GM23338 (cell line): Measurements from ENCODE around the gene NPC2. TPM values are rescaled to one million over a fixed set of nuclear protein-coding genes. Genes with fewer than 3 reads are reported as not detected.

ENCODE experiments used
- ATAC-seq: fragments of 200-7000 bp; cut with Tn5 transposase; 3 replicates; pipeline ENCODE4 v1.9.1; 2020
- DNase-seq: peaks from one replicate; pipeline ENCODE4 v3.0.0-alpha.2; 2015; ENCODE audit warnings: low spot score
- H2AFZ ChIP-seq: fragments of 200-600 bp; sonication (generic); 2 replicates; pipeline ENCODE4 v1.8.0; 2016; ENCODE audit warnings: antibody characterized with exemption, mild to moderate bottlenecking, moderate library complexity
- H3F3A ChIP-seq: fragments of 200-600 bp; sonication (generic); replicated peaks from 2 replicates; pipeline ENCODE4 v1.8.0; 2017; ENCODE audit warnings: antibody characterized with exemption, mixed run types, low read depth
- H3K27ac ChIP-seq: fragments of 200-600 bp; sonication (generic); 2 replicates; pipeline ENCODE4 v1.6.1; 2016; ENCODE audit warnings: low read depth
- H3K27me3 ChIP-seq: fragments of 200-600 bp; sonication (generic); 2 replicates; pipeline ENCODE4 v1.8.0; 2016; ENCODE audit warnings: mild to moderate bottlenecking, mixed run types, moderate library complexity; ENCODE audit not compliant: insufficient read depth
- H3K36me3 ChIP-seq: fragments of 200-600 bp; sonication (generic); 2 replicates; pipeline ENCODE4 v1.8.0; 2016; ENCODE audit warnings: mild to moderate bottlenecking; ENCODE audit not compliant: insufficient read depth
- H3K4me1 ChIP-seq: fragments of 200-600 bp; sonication (generic); 2 replicates; pipeline ENCODE4 v1.8.0; 2016; ENCODE audit warnings: mild to moderate bottlenecking, moderate library complexity; ENCODE audit not compliant: insufficient read depth
- H3K4me2 ChIP-seq: fragments of 200-600 bp; sonication (generic); 2 replicates; pipeline ENCODE4 v1.7.1; 2017; ENCODE audit warnings: mixed run types
- H3K4me3 ChIP-seq: fragments of 200-600 bp; sonication (generic); 2 replicates; pipeline ENCODE4 v1.6.1; 2016; ENCODE audit warnings: mixed run types
- H3K79me2 ChIP-seq: fragments of 200-600 bp; sonication (generic); replicated peaks from 2 replicates; pipeline ENCODE4 v1.8.0; 2017; ENCODE audit warnings: mild to moderate bottlenecking; ENCODE audit not compliant: insufficient read depth
- H3K9me2 ChIP-seq: fragments of 200-600 bp; sonication (generic); 2 replicates; pipeline ENCODE4 v1.8.0; 2017; ENCODE audit not compliant: insufficient read depth
- H4K20me1 ChIP-seq: fragments of 200-600 bp; sonication (generic); replicated peaks from 2 replicates; pipeline ENCODE4 v1.8.0; 2017; ENCODE audit warnings: mild to moderate bottlenecking; ENCODE audit not compliant: insufficient read depth
- H3K27ac Mint-ChIP-seq: 2 replicates; pipeline ENCODE4 v1.8.0; 2020; ENCODE audit warnings: inconsistent platforms, mild to moderate bottlenecking, moderate library complexity, mixed read lengths
- H3K27me3 Mint-ChIP-seq: 3 replicates; pipeline ENCODE4 v1.8.0; 2022; ENCODE audit warnings: low read depth, mild to moderate bottlenecking, moderate library complexity, mixed read lengths, inconsistent platforms; ENCODE audit not compliant: insufficient read depth, poor library complexity
- H3K36me3 Mint-ChIP-seq: 3 replicates; pipeline ENCODE4 v1.8.0; 2021; ENCODE audit warnings: low read depth, mild to moderate bottlenecking, inconsistent platforms, moderate library complexity, mixed read lengths
- H3K4me1 Mint-ChIP-seq: 3 replicates; pipeline ENCODE4 v1.8.0; 2020; ENCODE audit warnings: mild to moderate bottlenecking, inconsistent platforms, mixed read lengths
- H3K4me3 Mint-ChIP-seq: 3 replicates; pipeline ENCODE4 v1.8.0; 2021; ENCODE audit warnings: moderate library complexity, mild to moderate bottlenecking, inconsistent platforms, mixed read lengths
- H3K9me3 Mint-ChIP-seq: 3 replicates; pipeline ENCODE4 v1.8.0; 2020; ENCODE audit warnings: moderate library complexity, mild to moderate bottlenecking, inconsistent platforms, mixed read lengths
- JUNB ChIP-seq: IDR thresholded peaks from one replicate; pipeline ENCODE4 v1.6.1; 2016; ENCODE audit warnings: antibody characterized with exemption; ENCODE audit not compliant: unreplicated experiment
- polyA plus RNA-seq: library from polyadenylated mRNA; unstranded; fragments of >200 nt; fragmentation: Nextera tagmentation; extraction: Ambion mirVana; gene quantifications from 2 replicates; pipeline ENCODE4 v1.2.1, GENCODE V29; 2016
- total RNA-seq: library from RNA; depleted of rRNA; stranded (reverse); fragments of >200 nt; shearing (Covaris generic); gene quantifications from 2 replicates; pipeline ENCODE4 v1.2.3, GENCODE V29; 2014
- TF ChIP-seq, protein P1 (sequence below): IDR thresholded peaks from one replicate; pipeline ENCODE4 v1.6.1; 2018; ENCODE audit warnings: antibody characterized with exemption; ENCODE audit not compliant: unreplicated experiment
- TF ChIP-seq, protein P2 (sequence below): fragments of 250-450 bp; sonication (Bioruptor Pico); IDR thresholded peaks from 2 replicates; pipeline ENCODE4 v1.5.0; 2020; ENCODE audit warnings: mild to moderate bottlenecking, moderate library complexity

NPC2 gene
- total and polyA plus RNA-seq, 2 experiments from 2014 or later, result 287 to 344 TPM

DNA sequence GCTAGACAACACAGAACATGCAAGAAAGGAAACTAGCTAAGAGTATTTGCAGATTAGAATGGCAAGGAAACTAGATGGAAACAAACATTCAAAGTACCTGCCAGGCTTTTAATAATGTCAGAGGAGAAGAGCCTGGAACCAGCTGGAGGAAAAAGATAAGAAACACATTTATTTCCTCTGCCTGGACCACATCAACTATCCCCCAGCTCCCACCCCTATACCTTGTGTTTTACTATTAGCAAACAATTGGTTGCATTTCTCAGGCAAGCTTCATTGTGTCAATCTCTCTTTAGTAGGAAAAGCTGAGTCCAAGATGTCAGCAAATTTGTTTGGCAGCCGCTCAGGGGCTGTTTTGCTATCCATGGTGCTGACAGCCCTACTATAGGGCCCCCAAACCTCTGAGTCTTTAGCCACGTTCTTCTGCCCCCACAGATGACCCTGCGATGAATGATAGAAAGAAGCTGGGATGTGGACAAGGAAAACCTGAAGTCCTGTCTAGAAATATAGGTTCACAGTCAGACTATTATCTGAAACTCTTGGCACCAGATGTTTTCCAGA, 55.5 kb downstream of the NPC2 start:
- H3K4me1 Mint-ChIP-seq, result peaks cover 30% of the 10 kb centered on the region
- H3K36me3 ChIP-seq, result no peaks in the 10 kb centered on the region
- no peaks in the 10 kb centered on the region for H3K79me2 ChIP-seq
- no peaks in the 10 kb centered on the region for H4K20me1 ChIP-seq
- peaks cover 14% of the 10 kb centered on the region for H3K4me1 ChIP-seq
- no peaks in the 10 kb centered on the region for H3K9me3 Mint-ChIP-seq
- H2AFZ ChIP-seq, result no peak overlapping the region
- no peaks in the 10 kb centered on the region for H3K36me3 Mint-ChIP-seq
- no peaks in the 10 kb centered on the region for H3K27me3 ChIP-seq
- no peak overlapping the region for H3K27ac Mint-ChIP-seq
- no peaks in the 10 kb centered on the region for H3K9me2 ChIP-seq
- peak overlapping the region; percentile 46; the same call in 1 of the 2 replicates for H3K27ac ChIP-seq
- DNase-seq (peak; percentile 69), ATAC-seq (peak; percentile 87)
- H3K4me2 ChIP-seq, result peak overlapping the region; percentile 11; the same call in 1 of the 2 replicates
- peaks cover 3% of the 10 kb centered on the region for H3K27me3 Mint-ChIP-seq
- TF ChIP-seq JUNB, result no peak
- TF ChIP-seq, protein P1, sequence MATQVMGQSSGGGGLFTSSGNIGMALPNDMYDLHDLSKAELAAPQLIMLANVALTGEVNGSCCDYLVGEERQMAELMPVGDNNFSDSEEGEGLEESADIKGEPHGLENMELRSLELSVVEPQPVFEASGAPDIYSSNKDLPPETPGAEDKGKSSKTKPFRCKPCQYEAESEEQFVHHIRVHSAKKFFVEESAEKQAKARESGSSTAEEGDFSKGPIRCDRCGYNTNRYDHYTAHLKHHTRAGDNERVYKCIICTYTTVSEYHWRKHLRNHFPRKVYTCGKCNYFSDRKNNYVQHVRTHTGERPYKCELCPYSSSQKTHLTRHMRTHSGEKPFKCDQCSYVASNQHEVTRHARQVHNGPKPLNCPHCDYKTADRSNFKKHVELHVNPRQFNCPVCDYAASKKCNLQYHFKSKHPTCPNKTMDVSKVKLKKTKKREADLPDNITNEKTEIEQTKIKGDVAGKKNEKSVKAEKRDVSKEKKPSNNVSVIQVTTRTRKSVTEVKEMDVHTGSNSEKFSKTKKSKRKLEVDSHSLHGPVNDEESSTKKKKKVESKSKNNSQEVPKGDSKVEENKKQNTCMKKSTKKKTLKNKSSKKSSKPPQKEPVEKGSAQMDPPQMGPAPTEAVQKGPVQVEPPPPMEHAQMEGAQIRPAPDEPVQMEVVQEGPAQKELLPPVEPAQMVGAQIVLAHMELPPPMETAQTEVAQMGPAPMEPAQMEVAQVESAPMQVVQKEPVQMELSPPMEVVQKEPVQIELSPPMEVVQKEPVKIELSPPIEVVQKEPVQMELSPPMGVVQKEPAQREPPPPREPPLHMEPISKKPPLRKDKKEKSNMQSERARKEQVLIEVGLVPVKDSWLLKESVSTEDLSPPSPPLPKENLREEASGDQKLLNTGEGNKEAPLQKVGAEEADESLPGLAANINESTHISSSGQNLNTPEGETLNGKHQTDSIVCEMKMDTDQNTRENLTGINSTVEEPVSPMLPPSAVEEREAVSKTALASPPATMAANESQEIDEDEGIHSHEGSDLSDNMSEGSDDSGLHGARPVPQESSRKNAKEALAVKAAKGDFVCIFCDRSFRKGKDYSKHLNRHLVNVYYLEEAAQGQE, result peak; percentile 95
- TF ChIP-seq, protein P2, sequence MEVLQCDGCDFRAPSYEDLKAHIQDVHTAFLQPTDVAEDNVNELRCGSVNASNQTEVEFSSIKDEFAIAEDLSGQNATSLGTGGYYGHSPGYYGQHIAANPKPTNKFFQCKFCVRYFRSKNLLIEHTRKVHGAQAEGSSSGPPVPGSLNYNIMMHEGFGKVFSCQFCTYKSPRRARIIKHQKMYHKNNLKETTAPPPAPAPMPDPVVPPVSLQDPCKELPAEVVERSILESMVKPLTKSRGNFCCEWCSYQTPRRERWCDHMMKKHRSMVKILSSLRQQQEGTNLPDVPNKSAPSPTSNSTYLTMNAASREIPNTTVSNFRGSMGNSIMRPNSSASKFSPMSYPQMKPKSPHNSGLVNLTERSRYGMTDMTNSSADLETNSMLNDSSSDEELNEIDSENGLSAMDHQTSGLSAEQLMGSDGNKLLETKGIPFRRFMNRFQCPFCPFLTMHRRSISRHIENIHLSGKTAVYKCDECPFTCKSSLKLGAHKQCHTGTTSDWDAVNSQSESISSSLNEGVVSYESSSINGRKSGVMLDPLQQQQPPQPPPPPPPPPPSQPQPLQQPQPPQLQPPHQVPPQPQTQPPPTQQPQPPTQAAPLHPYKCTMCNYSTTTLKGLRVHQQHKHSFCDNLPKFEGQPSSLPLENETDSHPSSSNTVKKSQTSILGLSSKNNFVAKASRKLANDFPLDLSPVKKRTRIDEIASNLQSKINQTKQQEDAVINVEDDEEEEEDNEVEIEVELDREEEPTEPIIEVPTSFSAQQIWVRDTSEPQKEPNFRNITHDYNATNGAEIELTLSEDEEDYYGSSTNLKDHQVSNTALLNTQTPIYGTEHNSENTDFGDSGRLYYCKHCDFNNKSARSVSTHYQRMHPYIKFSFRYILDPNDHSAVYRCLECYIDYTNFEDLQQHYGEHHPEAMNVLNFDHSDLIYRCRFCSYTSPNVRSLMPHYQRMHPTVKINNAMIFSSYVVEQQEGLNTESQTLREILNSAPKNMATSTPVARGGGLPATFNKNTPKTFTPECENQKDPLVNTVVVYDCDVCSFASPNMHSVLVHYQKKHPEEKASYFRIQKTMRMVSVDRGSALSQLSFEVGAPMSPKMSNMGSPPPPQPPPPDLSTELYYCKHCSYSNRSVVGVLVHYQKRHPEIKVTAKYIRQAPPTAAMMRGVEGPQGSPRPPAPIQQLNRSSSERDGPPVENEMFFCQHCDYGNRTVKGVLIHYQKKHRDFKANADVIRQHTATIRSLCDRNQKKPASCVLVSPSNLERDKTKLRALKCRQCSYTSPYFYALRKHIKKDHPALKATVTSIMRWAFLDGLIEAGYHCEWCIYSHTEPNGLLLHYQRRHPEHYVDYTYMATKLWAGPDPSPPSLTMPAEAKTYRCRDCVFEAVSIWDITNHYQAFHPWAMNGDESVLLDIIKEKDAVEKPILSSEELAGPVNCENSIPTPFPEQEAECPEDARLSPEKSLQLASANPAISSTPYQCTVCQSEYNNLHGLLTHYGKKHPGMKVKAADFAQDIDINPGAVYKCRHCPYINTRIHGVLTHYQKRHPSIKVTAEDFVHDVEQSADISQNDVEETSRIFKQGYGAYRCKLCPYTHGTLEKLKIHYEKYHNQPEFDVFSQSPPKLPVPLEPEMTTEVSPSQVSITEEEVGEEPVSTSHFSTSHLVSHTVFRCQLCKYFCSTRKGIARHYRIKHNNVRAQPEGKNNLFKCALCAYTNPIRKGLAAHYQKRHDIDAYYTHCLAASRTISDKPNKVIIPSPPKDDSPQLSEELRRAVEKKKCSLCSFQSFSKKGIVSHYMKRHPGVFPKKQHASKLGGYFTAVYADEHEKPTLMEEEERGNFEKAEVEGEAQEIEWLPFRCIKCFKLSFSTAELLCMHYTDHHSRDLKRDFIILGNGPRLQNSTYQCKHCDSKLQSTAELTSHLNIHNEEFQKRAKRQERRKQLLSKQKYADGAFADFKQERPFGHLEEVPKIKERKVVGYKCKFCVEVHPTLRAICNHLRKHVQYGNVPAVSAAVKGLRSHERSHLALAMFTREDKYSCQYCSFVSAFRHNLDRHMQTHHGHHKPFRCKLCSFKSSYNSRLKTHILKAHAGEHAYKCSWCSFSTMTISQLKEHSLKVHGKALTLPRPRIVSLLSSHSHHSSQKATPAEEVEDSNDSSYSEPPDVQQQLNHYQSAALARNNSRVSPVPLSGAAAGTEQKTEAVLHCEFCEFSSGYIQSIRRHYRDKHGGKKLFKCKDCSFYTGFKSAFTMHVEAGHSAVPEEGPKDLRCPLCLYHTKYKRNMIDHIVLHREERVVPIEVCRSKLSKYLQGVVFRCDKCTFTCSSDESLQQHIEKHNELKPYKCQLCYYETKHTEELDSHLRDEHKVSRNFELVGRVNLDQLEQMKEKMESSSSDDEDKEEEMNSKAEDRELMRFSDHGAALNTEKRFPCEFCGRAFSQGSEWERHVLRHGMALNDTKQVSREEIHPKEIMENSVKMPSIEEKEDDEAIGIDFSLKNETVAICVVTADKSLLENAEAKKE (CRISPR knock-in tag), result no peak
- no peak overlapping the region for H3K4me3 Mint-ChIP-seq
- H3F3A ChIP-seq, result peaks cover 2% of the 10 kb centered on the region; the same call in 1 of the 2 replicates
- H3K4me3 ChIP-seq, result no peak overlapping the region
